Right lobe of liver (tissue), 6 donors: ENCODE results near the gene DBF4B. TPM values are rescaled to one million over a fixed set of nuclear protein-coding genes. Genes with fewer than 3 reads are reported as not detected.

ENCODE experiments used
- ATAC-seq, 4 donors: fragments of 200-7000 bp; cut with Tn5 transposase; one replicate each; pipeline ENCODE4 v1.9.1; 2020; ENCODE audit warnings: mild to moderate bottlenecking in 4 of 4, moderate library complexity in 4 of 4
- DNase-seq, 3 donors: peaks; one replicate each; pipeline ENCODE4 v3.0.0-alpha.2; 2020
- H3K27ac ChIP-seq, 3 donors: fragments of 200-600 bp; one replicate each; pipeline ENCODE4 v1.8.0; 2022
- H3K27me3 ChIP-seq, 2 donors: fragments of 200-600 bp; one replicate each; pipeline ENCODE4 v1.8.0; 2022
- H3K36me3 ChIP-seq, 4 donors: fragments of 200-600 bp; sonication (generic) in 1 of 4; one replicate each; pipeline versions ENCODE4 v1.5.1 to v1.8.0; 2017 to 2022; ENCODE audit warnings: control low read depth in 1 of 4
- H3K4me1 ChIP-seq, 4 donors: fragments of 200-600 bp; sonication (generic) in 1 of 4; one replicate each; pipeline versions ENCODE4 v1.5.1 to v1.8.0; 2017 to 2022; ENCODE audit warnings: control low read depth in 1 of 4
- H3K4me3 ChIP-seq, 3 donors: fragments of 200-600 bp; one replicate each; pipeline ENCODE4 v1.8.0; 2022
- H3K9me3 ChIP-seq, 4 donors: fragments of 200-600 bp; sonication (generic) in 1 of 4; one replicate each; pipeline versions ENCODE4 v1.5.1 to v1.8.0; 2017 to 2022; ENCODE audit warnings: control low read depth in 1 of 4
- CTCF ChIP-seq, 4 donors: fragments of 200-600 bp in 3 of 4; fragments of 450-650 bp in 1 of 4; IDR thresholded peaks; one replicate each; pipeline versions ENCODE4 v1.5.1 to v1.8.0; 2016 to 2022; ENCODE audit warnings: antibody characterized with exemption in 4 of 4, mild to moderate bottlenecking in 2 of 4
- POLR2A ChIP-seq: fragments of 450-650 bp; IDR thresholded peaks from one replicate; pipeline ENCODE4 v1.6.1; 2017; ENCODE audit warnings: antibody characterized with exemption, mild to moderate bottlenecking
- WGBS: methylation state at CpG from one replicate; pipeline ENCODE4 v1.1.6; 2018; ENCODE audit warnings: low coverage, low lambda C conversion rate; ENCODE audit not compliant: insufficient coverage; ENCODE audit errors: missing lambda C conversion rate; 5-methylcytosine and 5-hydroxymethylcytosine counted together
- intact Hi-C, 2 donors: fragments of 100-400 bp; cut with DNase I; formaldehyde crosslinking; loops; one replicate each; pipeline versions ENCODE4 v1.11.2 to v1.14.1; 2022
- total RNA-seq, 6 experiments: library from RNA; depleted of rRNA in 2 of 6; stranded (reverse); fragments of >200 nt in 2 of 6; fragmentation: NEBNext Ultra II Directional in 3 of 6; extraction: Animal tissue kit (Norgen Biotek cat#: 25700) in 3 of 6; gene quantifications; one replicate each; pipeline versions ENCODE4 v1.1.0 to v1.2.4, GENCODE V29; 2016 to 2023
- donor health status: DM: no; HTN: yes; CAD: no.
- donor health status: DM: no; HTN: no; CAD: no.
- donor health status: DM: no; HTN: no; CAD: no.
- donor health status: DM: no; HTN: yes; CAD: no.
- donor health status: DM: no; HTN: yes; CAD: no.

DBF4B gene
- total RNA-seq, 6 experiments from 2014 or later = 0.81 to 2.3 (median 1.7) TPM

GRCh38 chr17:44761932-44762810 is 53.7 kb downstream of the DBF4B start:
- H3K4me3 ChIP-seq = no peak overlapping the region
- WGBS = 62% methylated on average over 9 of the region's 17 CpGs
- intact Hi-C loops = no loop called here
- no peaks in the 10 kb centered on the region for H3K36me3 ChIP-seq
- no peak for ATAC-seq
- no peak overlapping the region for H3K27ac ChIP-seq
- TF ChIP-seq CTCF (IDR thresholded peaks at IDR 0.05) = no peak
- no peak for TF ChIP-seq POLR2A
- H3K27me3 ChIP-seq = peaks cover 0 to 13% of the 10 kb centered on the region in 2 donors
- DNase-seq = no peak
- no peaks in the 10 kb centered on the region for H3K9me3 ChIP-seq
- H3K4me1 ChIP-seq = peaks cover 0 to 9% (median 0%) of the 10 kb centered on the region in 4 donors

- TF ChIP-seq POLR2A = no peak
- TF ChIP-seq CTCF (IDR thresholded peaks at IDR 0.05) = no peak
- H3K27me3 ChIP-seq = peaks cover 0 to 13% of the 10 kb centered on the region in 2 donors
- H3K27ac ChIP-seq = no peak overlapping the region
- H3K4me1 ChIP-seq = peaks cover 0 to 9% (median 0%) of the 10 kb centered on the region in 4 donors
- no peaks in the 10 kb centered on the region for H3K36me3 ChIP-seq
- intact Hi-C loops = no loop called here
- ATAC-seq = no peak
- no peak for DNase-seq
- no peak overlapping the region for H3K4me3 ChIP-seq
- H3K9me3 ChIP-seq = no peaks in the 10 kb centered on the region
- WGBS = 71% methylated on average over 4 of the region's 5 CpGs
Measured at GRCh38 chr17:44763170-44763569, 54.7 kb downstream of the DBF4B start.

GRCh38 chr17:44765965-44766364 is 57.5 kb downstream of the DBF4B start:
- no peak overlapping the region for H3K4me3 ChIP-seq
- TF ChIP-seq CTCF (IDR thresholded peaks at IDR 0.05) (no peak), POLR2A (no peak)
- H3K27ac ChIP-seq = no peak overlapping the region
- intact Hi-C loops = no loop called here
- no peaks in the 10 kb centered on the region for H3K36me3 ChIP-seq
- ATAC-seq (no peak), DNase-seq (no peak)
- no peaks in the 10 kb centered on the region for H3K4me1 ChIP-seq
- WGBS = 62% methylated on average over 3 of the region's 11 CpGs
- H3K9me3 ChIP-seq = no peaks in the 10 kb centered on the region
- no peaks in the 10 kb centered on the region for H3K27me3 ChIP-seq

GRCh38 chr17:44766409-44767038 is 58.1 kb downstream of the DBF4B start:
- WGBS = 100% methylated on average over 1 of the region's 8 CpGs
- DNase-seq = no peak
- H3K27me3 ChIP-seq = no peaks in the 10 kb centered on the region

More at GRCh38 chr17:44766409-44767038, 58.1 kb downstream of the DBF4B start:
- ATAC-seq = peak in 1 of 4 donors; percentile 46
- TF ChIP-seq POLR2A (no peak), CTCF (IDR thresholded peaks at IDR 0.05) (no peak)
- no peak overlapping the region for H3K4me3 ChIP-seq
- H3K36me3 ChIP-seq = no peaks in the 10 kb centered on the region
- no peaks in the 10 kb centered on the region for H3K9me3 ChIP-seq
- intact Hi-C loops = no loop called here
- H3K4me1 ChIP-seq = no peaks in the 10 kb centered on the region
- no peak overlapping the region for H3K27ac ChIP-seq
